Islet of Langerhans (tissue), 1 donor: Measurements from ENCODE around the gene PIK3C3.
"Not testable (repeated sequence)": the region's sequence is repeated elsewhere in the genome, so short reads cannot be mapped to it uniquely, and the experiment has no call there.

Experiments
- FAIRE-seq: peaks from one replicate; lab custom pipeline; 2011; peaks lifted over from hg19 to GRCh38; lab: Jason Lieb, UNC

The PIK3C3 gene

DNA sequence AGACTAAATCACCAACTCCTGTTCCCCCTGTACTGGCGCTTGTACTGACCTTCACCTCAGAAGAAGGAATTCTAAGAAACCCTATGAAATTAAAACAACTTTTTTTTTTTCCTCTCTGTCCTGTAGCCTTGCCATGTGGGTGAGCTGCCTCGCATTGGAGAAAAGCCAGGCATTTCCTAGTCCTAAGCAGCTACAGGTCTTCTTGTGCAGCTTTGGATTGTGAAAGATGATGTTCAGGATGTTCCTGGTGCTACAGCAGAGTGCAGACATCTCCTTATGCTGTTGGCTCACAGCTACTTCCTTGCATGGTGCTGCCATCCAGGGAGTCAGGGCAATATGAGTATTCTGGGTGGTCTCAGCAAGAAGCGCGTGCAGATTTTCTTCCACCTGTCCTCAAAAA lies 11.9 kb downstream of the PIK3C3 start:
- no peak for FAIRE-seq

DNA sequence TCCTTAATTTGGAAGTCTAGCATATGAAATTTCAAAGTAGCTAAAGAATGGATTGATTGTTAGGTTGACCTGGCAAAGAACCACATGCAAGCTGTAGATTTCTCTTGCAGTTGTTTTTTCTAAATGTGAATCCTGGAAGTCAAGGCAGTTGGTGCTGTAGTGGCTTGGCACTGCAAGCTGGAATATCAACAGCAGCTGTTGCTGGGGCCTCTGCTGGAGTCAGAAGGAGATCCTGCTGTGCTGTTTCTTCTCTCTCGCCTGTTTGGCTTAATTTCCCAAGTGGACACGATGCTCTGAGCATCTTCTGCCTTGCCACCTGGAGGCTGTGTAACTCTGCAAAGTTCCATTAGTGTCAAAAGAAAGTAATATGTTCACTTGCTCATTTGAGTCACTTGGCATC lies 12.6 kb downstream of the PIK3C3 start:
- FAIRE-seq, result no peak

DNA sequence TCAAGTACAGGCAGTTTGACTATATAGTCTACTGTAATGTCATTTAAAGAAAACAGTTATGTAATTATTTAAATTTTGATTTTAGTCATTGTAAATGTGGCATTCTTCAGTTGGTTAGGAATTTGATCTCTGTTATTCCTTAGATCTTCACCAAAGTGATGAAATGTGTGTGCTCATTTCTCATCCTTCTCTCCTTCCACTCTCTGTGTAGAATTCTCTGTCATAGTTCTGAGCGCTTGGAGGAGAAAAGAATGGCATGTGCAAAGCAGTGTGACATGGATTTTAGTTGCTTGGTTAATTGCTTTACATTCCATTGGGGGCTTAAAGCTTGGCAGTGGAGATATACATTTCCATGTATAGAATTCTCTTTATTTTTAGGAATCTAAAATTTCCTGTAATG lies 14.8 kb downstream of the PIK3C3 start:
- no peak for FAIRE-seq

DNA sequence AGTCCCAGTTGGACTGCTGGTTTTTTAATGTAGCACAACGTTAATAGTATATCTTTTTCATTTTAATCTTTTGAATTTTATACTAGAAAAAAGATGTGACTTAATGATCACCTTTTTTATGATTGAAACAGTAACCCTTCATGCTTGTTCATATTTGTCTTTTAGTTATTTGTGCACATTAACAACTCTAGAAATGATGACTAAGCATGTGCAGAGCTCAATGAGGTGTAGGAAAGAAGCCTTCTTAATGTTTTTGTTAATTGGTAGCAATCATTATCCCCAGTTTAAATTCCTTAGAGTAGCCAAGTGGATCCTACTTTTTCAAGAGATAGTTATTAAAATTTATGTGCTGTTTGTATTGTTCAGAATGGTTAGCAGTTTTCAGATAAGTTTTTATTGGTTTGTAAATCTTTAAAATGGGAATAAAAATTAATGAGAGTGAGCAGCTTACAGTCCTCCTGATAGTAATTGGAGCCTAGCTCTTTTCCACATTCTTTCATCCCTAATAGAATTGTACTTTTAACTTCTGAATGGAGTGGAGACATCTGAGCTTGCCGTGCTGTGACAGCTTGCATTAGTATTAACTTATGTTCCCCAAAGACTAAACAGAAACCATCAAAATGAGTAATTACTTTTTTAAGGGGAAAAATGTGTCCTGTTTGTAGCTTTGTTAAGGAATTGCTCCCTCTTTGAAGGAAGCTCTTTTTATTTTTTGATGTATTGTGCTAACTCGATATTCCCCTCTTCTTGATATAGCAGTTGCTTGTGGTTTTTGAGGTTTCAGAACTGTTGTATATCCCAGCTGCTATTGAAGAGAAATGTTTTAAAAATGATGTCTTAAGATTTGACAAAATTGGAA lies 17.3 kb downstream of the PIK3C3 start:
- peak; percentile 65 for FAIRE-seq

DNA sequence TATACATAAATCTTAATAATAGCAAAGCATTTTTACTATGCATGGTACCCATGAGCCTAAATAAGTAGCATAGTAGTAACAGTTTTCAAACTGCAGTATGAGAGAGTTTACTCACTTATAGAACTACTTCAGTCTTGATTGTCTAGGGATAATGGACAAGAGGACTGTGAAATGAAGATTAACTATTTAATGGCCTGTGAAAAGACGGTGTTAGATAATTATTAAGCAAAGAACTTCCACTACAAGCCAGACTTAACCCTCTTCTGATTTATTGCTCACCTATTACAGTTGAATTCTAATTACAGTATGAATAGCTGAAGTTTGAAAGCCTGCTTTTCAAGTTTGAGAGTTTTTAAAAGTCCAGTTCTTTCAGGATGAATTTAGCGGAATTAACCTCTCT lies 18.9 kb downstream of the PIK3C3 start:
- no peak for FAIRE-seq

DNA sequence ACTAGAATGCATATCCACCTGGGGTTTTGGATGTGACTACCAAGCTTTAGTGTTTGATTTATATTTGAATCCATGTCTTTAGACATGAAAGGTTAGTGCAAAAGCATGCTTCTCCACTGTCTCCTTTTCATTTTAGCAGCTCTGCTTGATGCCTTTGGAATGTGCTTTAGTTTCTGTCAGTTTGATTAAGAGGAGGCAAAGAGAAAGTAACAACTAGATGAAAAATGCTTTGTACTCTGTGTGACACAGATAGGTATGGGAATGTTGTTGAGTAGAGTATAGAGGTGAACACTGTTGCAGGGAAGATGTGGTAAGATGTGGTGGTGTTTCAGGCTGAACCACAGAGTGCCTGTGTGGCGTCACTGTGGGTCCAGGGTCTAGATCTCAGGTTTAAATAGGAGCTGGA lies 19.8 kb downstream of the PIK3C3 start:
- FAIRE-seq, result no peak

DNA sequence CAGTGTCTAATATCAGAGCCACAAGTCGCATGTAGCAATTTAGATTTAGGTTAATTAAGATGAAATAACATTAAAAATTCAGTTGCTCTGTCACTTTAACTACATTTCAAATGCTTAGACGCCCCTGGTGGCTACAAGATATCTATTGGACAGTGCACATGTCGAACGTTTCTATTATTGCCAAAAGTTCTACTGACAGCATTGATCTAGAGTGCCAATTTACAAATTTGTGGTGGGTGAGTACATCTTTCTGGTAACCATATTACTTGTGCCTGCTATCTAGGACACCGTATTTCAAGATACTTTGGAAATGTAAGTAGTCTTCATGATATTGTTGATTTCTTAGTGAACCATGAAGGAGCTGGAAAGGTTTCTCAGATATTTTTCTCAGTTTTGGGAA lies 20.2 kb downstream of the PIK3C3 start:
- FAIRE-seq, result no peak

DNA sequence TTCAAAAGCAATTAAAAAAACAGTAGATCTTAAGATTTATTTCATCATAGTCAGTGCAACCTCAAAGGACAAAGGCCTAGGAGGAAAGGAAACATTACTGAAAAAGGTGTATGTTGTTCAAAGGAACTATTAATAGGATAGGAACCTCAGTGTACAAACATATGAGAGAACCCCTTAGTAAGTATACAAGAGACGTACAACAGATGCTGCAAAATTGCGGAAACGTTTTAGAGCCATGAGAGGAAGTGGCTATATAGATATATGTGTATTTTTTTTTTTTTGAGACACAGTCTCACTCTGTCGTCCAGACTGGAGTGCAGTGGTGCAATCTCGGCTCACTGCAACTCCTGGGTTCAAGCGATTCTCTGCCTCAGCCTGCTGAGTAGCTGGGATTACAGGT lies 22.2 kb downstream of the PIK3C3 start:
- no peak for FAIRE-seq

DNA sequence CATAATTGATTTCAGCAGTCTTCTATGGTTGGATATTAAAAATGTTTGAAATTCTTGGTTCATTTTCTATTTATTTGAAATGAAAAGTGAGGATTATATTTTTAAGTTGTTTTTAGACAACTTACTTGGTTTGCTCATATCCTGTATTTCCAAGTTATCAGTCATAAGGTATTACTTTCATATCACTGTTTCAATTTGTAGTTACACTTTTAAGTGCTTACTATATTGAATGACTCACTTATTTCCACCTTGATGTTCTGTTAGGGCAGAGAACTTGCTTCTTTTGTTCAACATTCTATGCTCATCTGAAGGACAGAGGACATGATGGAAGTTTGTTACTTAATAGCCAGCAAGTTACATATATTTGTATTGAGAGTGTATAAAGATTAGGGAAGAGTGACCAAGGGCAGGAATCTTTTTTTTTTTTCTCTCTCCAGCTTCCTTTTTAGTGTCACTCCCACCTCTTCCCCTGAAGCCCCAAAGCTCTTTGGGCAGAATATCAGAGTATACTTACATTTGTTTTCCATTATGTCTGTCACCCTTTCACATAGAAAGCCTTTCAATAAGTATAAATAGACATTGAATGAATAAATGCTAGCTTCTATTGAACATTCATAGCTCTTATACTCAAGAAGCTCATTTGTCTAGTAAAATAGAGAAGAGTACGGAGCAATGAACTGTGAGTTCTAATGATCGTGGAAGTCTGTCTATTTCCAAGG lies 28.1 kb downstream of the PIK3C3 start:
- FAIRE-seq, result no peak

DNA sequence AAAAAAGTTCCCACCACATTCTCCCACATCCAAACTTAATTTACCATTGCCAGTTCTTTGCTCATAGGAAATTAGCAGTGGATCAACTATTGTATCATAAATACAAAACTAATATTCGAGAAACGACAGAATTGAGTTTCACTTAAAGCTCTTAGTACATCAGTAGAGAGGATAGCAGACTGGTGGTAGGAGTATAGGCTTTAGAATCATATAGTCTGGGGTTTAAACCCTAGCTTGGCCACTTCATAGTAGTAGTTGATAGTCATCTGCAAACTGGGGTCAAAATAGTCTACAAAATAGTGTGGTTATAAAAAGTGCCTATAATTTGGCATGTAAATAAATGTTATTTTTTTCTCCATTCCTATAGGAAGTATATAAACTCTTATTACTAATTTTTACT lies 30.9 kb downstream of the PIK3C3 start:
- FAIRE-seq, result no peak

DNA sequence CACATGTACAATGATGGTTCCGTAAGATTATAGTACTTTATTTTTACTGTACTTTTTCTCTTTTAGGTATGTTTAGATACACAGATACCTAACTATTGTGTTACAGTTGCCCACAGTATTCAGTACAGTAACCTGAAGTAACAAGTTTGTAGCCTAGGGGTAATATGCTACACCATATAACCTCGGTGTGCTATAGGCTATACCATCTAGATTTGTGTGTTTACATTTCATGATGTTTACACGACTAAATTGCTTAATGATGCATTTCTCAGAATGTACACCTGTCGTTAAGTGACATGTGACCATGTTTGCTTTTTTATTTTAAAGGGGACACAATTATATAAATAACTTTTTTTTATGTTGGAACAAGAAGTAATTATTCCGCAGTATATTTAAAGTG lies 34.5 kb downstream of the PIK3C3 start:
- no peak for FAIRE-seq

DNA sequence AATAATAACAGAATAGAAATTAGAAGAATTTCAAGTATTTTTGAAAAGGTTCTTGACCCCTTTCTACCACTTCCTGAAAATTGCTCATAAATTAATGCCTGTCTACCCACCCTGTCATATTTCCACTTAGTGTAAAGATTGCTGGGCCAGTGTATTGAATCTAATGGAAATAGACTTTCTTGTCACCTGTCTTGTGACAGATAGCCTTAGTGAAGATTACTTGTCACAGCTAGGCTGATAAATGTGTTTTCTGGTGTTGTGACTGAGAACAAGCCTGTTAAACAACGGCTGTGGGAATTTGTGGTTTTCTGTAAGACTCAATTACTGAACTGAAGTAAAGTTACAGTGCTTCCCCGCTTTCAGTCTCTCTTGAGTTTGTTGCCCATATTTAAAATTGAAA lies 37.0 kb downstream of the PIK3C3 start:
- no peak for FAIRE-seq

DNA sequence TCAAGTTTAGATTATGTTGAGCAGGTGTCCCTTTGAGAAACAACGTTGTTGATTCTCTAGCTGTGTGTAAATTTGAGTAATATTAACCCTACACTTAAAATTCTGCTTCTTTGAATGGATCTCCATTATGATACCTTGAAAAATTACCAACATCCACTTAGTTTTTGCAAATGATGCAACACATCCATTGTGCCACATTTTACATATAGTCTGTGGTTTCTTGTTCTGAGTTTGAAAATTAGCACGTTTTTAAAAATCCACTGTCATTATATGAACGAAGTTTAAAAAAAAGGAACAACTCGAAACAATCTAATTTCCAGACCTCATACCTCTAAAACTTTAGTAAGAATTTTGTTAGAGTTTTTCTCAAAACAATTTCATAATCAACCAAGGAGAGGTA lies 37.7 kb downstream of the PIK3C3 start:
- FAIRE-seq, result no peak

DNA sequence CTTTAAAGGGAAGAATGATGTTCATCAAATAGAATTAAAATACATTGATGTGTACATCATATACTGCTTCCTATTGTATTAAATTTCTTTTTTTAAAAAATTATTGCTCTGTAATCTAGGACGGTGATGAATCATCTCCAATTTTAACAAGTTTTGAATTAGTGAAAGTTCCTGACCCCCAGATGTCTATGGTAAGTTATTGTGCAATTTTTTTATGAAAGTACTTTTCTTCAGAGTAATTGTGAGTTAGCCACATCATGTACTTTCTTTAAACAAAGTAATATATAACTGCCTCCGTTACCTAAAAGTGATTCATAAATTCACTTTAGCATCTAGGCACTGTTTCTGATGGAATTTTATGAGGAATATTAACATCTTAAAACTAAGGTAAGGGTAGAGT lies 38.1 kb downstream of the PIK3C3 start:
- peak; percentile 30 for FAIRE-seq

DNA sequence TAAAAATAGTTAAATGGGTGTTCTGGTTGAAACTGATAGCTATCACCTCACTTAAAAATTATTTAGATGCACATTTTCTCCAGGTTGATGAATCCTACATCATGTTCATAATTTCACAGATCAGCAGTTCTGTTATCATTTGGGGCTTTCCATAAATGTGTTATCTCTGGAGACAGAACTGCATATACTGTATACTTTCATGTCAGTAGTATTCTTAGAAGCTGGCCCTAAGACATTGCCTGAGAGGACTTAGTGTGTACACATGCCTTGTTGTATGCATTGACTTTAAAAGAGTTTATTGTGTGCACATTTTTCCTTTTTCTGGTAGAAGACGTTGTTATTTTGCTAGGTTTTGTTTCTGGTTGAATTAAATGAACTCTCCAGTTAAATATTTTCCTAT lies 41.0 kb downstream of the PIK3C3 start:
- no peak for FAIRE-seq

DNA sequence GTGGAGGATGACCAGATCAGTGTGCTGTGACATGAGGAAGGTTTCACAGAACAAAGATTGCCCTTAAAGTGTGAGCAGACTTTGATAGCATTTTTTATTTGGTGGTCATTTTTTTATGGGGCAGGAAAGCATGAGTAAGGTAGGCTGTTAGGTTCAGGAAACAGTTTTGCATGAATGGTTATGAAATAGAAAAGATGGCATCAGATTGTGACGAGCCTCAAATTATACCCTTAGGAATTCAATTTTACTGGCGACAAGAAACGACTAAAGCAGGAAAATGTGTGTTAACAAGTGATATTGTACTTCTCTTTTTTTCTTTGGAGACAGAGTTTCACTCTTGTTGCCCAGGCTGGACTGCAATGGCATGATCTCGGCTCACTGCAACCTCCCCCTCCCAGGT lies 44.7 kb downstream of the PIK3C3 start:
- FAIRE-seq, result no peak

DNA sequence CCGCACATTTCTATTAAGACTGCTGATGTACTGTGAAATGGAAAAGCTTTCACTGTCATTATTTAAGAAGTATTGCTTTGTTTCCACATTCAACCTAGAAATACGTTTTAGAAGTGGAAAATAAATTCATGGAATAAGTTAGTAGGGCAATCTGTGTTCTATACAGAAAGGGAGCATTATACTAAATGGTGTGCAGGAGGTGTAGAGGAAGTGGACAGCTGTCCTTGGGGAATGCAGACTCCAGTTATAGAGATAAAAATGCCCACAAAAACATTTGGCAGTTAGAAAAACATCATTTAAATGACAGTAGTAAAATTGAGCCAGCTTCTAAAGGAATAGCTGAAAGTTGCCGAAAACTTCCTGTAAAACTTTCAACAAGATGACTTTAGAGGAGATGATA lies 46.8 kb downstream of the PIK3C3 start:
- no peak for FAIRE-seq

DNA sequence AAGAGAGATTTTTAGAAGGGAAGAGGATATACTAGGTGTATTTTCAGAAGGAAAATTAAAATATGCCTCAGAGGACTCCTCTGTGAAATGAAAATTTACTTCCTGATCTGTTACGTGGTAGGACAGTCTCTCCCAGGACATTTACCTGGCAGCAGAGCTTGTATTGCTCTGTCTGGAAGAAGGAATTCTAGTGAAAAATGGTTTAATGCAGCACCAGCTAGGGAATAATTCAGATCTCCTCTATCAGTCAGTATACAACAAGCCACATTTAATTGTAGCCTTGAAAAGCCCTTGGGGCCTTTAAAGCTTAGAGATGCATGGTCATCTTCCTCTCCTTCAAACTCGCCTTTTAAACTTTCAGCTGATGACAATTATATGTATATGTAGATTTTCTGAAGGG lies 49.6 kb downstream of the PIK3C3 start:
- FAIRE-seq, result peak; percentile 30

DNA sequence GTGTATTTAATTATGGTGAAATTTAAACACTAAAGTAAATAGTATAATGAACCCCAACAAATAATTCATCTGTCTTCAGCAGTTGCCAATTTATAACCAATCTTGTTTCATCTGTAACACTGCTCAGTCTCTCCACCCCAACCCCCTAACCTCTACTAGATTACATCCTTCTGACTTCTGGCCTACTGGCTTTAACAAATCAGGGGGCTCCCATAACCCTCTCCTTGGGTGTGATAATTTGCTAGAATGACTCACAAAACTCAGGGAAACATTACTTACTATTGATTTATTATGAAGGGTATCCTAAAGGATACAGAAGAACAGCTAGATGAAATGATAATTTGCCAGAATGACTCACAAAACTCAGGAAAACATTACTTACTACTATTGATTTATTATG lies 50.7 kb downstream of the PIK3C3 start:
- no peak for FAIRE-seq

DNA sequence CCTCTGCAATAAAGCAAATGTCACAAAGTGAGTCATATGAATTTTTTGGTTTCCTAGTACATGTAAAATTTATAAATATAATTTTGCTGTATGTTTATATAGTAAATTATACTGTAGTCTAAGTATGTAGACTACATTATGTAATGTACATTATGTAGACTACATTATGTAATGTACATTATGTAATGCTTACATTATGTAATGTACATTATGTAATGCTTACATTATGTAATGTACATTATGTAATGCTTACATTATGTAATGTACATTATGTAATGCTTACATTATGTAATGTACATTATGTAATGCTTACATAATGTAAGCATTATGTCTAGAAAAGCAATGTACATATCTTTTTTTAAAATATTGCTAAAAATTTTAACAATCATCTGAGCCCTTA lies 54.4 kb downstream of the PIK3C3 start:
- not testable (repeated sequence) for FAIRE-seq

DNA sequence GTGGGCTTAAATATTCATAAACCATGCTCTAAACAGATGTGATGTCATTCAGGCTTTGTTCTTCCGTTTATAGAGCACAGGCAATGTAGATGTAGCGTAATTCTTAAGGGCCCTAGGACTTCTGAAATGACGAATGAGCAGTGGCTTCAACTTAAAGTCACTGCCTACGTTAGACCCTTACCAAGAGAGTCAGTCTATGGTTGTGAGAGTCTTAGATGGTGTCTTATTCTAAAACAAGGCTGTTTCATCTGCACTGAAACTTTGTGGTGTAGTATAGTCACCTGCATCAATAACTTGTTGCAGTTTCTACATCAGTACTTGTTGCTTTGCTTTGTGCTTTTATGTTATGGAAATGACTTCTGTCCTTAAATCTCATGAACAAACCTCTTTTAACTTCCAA lies 56.0 kb downstream of the PIK3C3 start:
- no peak for FAIRE-seq

DNA sequence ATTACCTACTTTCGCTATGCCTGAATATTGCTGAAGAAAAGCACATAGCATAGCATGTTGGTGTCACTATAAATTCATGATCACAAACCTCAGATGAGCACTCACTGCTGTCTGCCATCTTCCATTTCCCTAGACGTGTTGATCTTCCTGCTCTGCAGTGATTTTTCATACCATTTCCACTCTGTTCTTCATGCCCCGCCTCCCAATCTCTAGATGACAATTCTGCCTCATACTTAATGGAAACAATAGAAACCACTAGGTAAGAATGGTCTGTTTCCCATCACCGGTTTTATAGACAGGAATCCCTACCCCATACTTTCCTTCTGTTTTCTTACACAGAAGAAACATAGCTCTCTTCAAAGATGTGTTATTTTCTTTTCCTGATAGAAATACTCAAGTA lies 63.8 kb downstream of the PIK3C3 start:
- FAIRE-seq, result no peak

DNA sequence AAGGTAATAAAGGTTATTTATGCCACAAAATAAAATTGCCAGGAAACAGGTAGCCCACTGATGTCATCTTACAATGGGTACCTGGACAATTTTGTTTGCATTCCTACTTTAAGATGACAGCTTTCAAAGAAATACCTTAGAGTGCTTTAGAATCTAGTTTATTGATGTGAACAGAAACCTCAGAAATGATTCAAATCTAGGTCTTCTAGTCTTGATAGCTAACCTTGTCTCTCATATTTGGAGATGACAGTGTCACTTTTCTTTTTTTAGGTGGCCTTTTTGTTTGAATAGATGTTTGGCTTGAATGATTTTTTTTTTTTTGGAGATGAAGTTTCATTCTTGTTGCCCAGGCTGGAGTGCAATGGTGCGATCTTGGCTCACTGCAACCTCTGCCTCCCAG lies 69.1 kb downstream of the PIK3C3 start:
- FAIRE-seq, result no peak

DNA sequence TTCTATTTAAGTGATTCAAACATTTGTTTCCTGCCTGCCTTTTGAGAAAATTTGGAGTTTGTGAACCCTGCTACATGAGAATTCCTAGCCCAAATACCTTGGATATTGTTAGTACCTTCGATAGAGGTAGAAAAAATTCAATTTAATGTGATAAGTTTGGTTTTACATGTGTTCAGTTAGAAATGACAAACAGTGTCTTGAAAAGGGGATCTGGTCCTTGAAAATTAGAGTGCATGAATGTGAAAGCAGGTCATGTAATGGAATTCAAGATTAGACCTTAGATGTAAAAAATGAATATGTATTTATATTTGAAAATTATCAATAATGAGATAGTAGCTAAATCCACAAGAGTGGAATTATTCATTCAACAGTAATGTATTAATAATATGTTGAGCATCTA lies 70.5 kb downstream of the PIK3C3 start:
- FAIRE-seq, result no peak
